ENCODE data around the gene CNPY2. TPM values are rescaled to one million over a fixed set of nuclear protein-coding genes. Genes with fewer than 3 reads are reported as not detected.

CNPY2 gene
- total and polyA plus RNA-seq, 2 of the 13 experiments (the other 11 are each of a cell fraction or from before 2014, with no cell fraction given): 285 to 356 TPM

DNA sequence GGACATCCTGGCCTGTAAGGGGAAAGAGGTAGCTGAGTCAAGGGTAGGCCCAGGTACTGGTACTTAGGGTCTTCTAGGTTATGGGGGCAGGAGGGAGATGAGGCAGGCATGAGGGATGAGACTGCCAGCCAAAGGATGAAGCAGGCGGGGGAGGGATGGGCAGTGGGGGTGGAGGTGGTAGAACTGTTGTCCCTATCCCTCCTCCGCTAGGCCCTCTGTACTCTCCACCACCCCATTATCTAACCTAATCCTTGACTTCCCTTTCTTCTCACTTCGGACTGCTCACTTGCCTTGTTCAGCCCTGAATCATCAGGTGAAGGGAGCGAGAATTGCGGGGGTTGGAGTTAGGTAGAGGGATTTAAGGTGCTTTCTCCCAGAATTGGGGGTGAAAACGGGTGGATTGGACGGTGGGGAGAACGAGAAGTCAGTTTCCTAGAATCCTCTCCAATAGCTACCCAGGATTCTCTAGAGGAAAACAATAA is 17.4 kb upstream of the CNPY2 start (continued):
- TF ChIP-seq RBM22 (optimal IDR thresholded peaks at IDR 0.05; ENCODE audit: low read length): no peak
- TF ChIP-seq ASH2L (IDR thresholded peaks at IDR 0.05; ENCODE audit: insufficient read length, low read depth, low read length): no peak
- no peak for TF ChIP-seq BRCA1 (CRISPR knock-in tag; IDR thresholded peaks at IDR 0.05)
- TF ChIP-seq EP300 (IDR thresholded peaks at IDR 0.05; ENCODE audit: low read depth in 2 of 2, low read length in 2 of 2): no peak
- TF ChIP-seq EP300 (CRISPR knock-in tag; IDR thresholded peaks at IDR 0.05; ENCODE audit: borderline replicate concordance): no peak
- no peak for TF ChIP-seq TEAD2 (CRISPR knock-in tag; IDR thresholded peaks at IDR 0.05)
- TF ChIP-seq, protein P1, sequence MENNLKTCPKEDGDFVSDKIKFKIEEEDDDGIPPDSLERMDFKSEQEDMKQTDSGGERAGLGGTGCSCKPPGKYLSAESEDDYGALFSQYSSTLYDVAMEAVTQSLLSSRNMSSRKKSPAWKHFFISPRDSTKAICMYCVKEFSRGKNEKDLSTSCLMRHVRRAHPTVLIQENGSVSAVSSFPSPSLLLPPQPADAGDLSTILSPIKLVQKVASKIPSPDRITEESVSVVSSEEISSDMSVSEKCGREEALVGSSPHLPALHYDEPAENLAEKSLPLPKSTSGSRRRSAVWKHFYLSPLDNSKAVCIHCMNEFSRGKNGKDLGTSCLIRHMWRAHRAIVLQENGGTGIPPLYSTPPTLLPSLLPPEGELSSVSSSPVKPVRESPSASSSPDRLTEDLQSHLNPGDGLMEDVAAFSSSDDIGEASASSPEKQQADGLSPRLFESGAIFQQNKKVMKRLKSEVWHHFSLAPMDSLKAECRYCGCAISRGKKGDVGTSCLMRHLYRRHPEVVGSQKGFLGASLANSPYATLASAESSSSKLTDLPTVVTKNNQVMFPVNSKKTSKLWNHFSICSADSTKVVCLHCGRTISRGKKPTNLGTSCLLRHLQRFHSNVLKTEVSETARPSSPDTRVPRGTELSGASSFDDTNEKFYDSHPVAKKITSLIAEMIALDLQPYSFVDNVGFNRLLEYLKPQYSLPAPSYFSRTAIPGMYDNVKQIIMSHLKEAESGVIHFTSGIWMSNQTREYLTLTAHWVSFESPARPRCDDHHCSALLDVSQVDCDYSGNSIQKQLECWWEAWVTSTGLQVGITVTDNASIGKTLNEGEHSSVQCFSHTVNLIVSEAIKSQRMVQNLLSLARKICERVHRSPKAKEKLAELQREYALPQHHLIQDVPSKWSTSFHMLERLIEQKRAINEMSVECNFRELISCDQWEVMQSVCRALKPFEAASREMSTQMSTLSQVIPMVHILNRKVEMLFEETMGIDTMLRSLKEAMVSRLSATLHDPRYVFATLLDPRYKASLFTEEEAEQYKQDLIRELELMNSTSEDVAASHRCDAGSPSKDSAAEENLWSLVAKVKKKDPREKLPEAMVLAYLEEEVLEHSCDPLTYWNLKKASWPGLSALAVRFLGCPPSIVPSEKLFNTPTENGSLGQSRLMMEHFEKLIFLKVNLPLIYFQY (CRISPR knock-in tag; IDR thresholded peaks at IDR 0.05; ENCODE audit: borderline replicate concordance): no peak; the same call in 1 of the 2 replicates
- TF ChIP-seq, protein P2, sequence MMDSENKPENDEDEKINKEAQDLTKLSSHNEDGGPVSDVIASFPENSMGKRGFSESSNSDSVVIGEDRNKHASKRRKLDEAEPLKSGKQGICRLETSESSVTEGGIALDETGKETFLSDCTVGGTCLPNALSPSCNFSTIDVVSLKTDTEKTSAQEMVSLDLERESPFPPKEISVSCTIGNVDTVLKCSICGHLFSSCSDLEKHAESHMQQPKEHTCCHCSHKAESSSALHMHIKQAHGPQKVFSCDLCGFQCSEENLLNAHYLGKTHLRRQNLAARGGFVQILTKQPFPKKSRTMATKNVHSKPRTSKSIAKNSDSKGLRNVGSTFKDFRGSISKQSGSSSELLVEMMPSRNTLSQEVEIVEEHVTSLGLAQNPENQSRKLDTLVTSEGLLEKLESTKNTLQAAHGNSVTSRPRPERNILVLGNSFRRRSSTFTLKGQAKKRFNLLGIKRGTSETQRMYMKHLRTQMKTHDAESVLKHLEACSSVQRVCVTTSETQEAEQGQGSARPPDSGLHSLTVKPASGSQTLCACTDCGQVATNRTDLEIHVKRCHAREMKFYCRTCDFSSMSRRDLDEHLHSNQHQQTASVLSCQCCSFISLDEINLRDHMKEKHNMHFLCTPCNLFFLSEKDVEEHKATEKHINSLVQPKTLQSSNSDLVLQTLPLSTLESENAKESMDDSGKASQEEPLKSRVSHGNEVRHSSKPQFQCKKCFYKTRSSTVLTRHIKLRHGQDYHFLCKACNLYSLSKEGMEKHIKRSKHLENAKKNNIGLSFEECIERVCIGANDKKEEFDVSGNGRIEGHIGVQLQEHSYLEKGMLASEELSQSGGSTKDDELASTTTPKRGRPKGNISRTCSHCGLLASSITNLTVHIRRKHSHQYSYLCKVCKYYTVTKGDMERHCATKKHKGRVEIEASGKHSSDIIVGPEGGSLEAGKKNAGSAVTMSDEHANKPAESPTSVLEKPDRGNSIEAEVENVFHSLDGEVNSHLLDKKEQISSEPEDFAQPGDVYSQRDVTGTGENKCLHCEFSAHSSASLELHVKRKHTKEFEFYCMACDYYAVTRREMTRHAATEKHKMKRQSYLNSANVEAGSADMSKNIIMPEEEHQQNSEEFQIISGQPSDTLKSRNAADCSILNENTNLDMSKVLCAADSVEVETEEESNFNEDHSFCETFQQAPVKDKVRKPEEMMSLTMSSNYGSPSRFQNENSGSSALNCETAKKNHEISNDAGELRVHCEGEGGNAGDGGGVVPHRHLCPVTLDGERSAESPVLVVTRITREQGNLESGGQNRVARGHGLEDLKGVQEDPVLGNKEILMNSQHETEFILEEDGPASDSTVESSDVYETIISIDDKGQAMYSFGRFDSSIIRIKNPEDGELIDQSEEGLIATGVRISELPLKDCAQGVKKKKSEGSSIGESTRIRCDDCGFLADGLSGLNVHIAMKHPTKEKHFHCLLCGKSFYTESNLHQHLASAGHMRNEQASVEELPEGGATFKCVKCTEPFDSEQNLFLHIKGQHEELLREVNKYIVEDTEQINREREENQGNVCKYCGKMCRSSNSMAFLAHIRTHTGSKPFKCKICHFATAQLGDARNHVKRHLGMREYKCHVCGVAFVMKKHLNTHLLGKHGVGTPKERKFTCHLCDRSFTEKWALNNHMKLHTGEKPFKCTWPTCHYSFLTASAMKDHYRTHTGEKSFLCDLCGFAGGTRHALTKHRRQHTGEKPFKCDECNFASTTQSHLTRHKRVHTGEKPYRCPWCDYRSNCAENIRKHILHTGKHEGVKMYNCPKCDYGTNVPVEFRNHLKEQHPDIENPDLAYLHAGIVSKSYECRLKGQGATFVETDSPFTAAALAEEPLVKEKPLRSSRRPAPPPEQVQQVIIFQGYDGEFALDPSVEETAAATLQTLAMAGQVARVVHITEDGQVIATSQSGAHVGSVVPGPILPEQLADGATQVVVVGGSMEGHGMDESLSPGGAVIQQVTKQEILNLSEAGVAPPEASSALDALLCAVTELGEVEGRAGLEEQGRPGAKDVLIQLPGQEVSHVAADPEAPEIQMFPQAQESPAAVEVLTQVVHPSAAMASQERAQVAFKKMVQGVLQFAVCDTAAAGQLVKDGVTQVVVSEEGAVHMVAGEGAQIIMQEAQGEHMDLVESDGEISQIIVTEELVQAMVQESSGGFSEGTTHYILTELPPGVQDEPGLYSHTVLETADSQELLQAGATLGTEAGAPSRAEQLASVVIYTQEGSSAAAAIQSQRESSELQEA (CRISPR knock-in tag; IDR thresholded peaks at IDR 0.05; ENCODE audit: not compliant biosample characterization): peak; percentile 25
- TF ChIP-seq GPN1 (CRISPR knock-in tag; IDR thresholded peaks at IDR 0.05; ENCODE audit: borderline replicate concordance): no peak
- TF ChIP-seq, protein P3, sequence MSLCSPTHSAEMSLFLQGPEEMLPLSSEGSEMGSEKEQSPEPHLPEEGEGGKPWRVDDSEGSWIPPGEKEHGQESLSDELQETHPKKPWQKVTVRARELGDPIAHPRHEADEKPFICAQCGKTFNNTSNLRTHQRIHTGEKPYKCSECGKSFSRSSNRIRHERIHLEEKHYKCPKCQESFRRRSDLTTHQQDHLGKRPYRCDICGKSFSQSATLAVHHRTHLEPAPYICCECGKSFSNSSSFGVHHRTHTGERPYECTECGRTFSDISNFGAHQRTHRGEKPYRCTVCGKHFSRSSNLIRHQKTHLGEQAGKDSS (CRISPR knock-in tag; IDR thresholded peaks at IDR 0.05; ENCODE audit: borderline replicate concordance, low read depth): no peak
- TF ChIP-seq HNRNPUL1 (IDR thresholded peaks at IDR 0.05; ENCODE audit: low read depth, low read length): no peak
- TF ChIP-seq ZNF331 (CRISPR knock-in tag; IDR thresholded peaks at IDR 0.05): no peak
- TF ChIP-seq, protein P4, sequence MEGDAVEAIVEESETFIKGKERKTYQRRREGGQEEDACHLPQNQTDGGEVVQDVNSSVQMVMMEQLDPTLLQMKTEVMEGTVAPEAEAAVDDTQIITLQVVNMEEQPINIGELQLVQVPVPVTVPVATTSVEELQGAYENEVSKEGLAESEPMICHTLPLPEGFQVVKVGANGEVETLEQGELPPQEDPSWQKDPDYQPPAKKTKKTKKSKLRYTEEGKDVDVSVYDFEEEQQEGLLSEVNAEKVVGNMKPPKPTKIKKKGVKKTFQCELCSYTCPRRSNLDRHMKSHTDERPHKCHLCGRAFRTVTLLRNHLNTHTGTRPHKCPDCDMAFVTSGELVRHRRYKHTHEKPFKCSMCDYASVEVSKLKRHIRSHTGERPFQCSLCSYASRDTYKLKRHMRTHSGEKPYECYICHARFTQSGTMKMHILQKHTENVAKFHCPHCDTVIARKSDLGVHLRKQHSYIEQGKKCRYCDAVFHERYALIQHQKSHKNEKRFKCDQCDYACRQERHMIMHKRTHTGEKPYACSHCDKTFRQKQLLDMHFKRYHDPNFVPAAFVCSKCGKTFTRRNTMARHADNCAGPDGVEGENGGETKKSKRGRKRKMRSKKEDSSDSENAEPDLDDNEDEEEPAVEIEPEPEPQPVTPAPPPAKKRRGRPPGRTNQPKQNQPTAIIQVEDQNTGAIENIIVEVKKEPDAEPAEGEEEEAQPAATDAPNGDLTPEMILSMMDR (CRISPR knock-in tag; IDR thresholded peaks at IDR 0.05): no peak
- no peak for TF ChIP-seq ZKSCAN5 (CRISPR knock-in tag; IDR thresholded peaks at IDR 0.05)
- TF ChIP-seq ZC3H4 (CRISPR knock-in tag; IDR thresholded peaks at IDR 0.05; ENCODE audit: borderline replicate concordance): 0 out of 2 replicates have a peak, but pooled peaks have one; percentile 74

Data from HepG2 (cell line).